Suprapubic skin (tissue), 3 donors: ENCODE measurements around the gene PCBP2.

Experiments
- CTCF ChIP-seq, 2 donors: fragments of 200-600 bp in 1 of 2; fragments of 450-650 bp in 1 of 2; sonication (generic) in 1 of 2; IDR thresholded peaks; one replicate each; pipeline ENCODE4 v1.5.1; 2016 to 2019; ENCODE audit warnings: antibody characterized with exemption in 2 of 2, mild to moderate bottlenecking in 1 of 2, moderate library complexity in 1 of 2
- EP300 ChIP-seq: sonication (generic); formaldehyde crosslinking; IDR thresholded peaks from one replicate; pipeline ENCODE4 v1.6.1; 2017; ENCODE audit warnings: antibody characterized with exemption
- POLR2A ChIP-seq, 2 donors: fragments of 450-650 bp; IDR thresholded peaks; one replicate each; pipeline ENCODE4 v1.6.1; 2017; ENCODE audit warnings: antibody characterized with exemption in 2 of 2, mild to moderate bottlenecking in 2 of 2, moderate library complexity in 2 of 2

DNA sequence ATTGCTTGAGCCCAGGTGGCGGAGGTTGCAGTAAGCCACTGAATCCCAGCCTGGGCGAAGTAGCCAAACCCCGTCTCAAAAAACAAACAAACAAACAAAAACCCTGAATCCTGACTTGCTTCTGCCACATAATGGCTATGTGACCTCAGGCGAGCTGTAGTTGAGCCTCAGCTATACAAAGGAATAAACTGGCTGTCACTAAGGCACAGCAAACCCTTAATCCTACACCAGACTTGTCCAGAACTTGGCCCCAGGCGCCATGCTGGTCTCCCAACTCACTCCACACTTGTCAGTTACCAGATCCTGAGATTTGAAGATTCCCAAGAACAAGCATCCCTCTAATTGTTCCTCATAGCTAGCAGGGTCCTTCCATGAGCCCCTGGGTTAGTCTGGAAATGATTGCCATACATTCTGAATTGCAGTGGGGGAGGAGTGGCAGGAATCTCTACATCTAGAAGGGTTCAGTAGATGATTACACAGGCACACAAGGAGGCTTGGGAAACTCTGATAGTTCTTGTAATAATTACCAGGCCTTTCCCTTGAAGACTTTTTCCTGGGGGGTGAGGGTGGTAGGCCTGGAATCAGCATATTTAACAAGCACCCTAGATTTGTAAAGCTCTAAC, 37.5 kb downstream of the PCBP2 start:
- TF ChIP-seq CTCF (IDR thresholded peaks at IDR 0.05) (no peak), EP300 (no peak), POLR2A (IDR thresholded peaks at IDR 0.05) (no peak)
